ENCODE data around the gene PTTG2. TPM values are rescaled to one million over a fixed set of nuclear protein-coding genes. Genes with fewer than 3 reads are reported as not detected.

The PTTG2 gene
- total RNA-seq, 4 donors from 2014 or later, result 2.0 TPM; not detected in 3

DNA sequence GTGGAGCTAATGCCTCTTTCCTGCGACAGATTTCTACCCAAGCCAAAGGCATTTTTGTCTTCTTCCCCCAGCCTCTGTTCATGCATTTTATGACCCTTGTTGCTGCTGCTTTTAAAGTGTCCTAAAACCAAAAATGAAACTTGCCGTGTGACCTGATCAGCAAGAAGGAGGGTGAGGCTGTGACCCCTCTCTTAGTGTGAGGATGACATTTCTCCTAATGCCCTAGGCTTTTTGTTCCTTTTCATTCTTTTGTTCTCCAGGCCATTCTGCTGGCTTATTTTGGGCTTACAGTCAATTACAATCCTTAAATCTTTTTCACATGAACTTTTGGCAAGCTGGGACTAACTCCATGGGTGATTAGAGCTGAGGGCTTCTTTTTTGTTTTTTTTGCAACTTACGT is 34.4 kb downstream of the PTTG2 start:
- Histone ChIP-seq H3K4me1 (peaks cover 73 to 89% of the 10 kb centered on the region in 2 donors), H3K4me3 (replicated peaks in 1 of 3) (no peak overlapping the region)
- 32 to 35% methylated on average over 3 of the region's 3 CpGs for WGBS, 2 donors

DNA sequence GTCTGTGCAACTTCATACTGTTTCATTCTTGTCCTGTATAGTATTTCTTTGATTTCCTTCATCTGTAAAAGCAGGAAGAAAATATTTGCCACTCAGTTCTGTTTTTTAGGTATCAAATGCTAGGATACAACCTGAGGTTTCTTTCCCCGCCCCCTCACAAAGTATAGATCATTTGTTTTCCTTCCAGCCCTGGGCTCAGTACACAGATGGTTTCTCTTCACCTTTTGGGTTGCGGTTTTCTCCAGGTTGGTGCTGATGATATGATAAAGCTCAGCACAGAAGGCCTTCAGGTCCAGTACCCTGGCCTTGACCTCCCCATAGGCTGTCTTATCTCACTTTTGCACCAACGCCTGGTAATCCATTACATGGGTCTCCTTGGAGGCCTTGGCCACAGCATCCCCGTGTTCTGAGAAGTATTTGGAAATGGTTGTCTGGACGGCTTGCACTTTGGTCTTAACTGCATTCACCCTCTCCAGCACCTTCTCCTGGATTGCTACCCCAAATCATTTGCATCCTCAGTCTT is 35.2 kb downstream of the PTTG2 start:
- no peaks in the 10 kb centered on the region for H3K9me3 ChIP-seq
- H3K27ac ChIP-seq, result peak overlapping the region; percentile 90 to 98 (median 96)
- WGBS, 2 donors, result 94 to 95% methylated on average over 5 of the region's 5 CpGs
- DNase-seq, result no peak
- H3K36me3 ChIP-seq, result no peaks in the 10 kb centered on the region
- no peaks in the 10 kb centered on the region for H3K27me3 ChIP-seq
- intact Hi-C loops (cut with DNase I), result no loop called here
- peaks cover 66 to 85% of the 10 kb centered on the region in 2 donors for H3K4me1 ChIP-seq
- no peak overlapping the region for H3K4me3 ChIP-seq (replicated peaks in 1 of 3)
- TF ChIP-seq, protein P1, sequence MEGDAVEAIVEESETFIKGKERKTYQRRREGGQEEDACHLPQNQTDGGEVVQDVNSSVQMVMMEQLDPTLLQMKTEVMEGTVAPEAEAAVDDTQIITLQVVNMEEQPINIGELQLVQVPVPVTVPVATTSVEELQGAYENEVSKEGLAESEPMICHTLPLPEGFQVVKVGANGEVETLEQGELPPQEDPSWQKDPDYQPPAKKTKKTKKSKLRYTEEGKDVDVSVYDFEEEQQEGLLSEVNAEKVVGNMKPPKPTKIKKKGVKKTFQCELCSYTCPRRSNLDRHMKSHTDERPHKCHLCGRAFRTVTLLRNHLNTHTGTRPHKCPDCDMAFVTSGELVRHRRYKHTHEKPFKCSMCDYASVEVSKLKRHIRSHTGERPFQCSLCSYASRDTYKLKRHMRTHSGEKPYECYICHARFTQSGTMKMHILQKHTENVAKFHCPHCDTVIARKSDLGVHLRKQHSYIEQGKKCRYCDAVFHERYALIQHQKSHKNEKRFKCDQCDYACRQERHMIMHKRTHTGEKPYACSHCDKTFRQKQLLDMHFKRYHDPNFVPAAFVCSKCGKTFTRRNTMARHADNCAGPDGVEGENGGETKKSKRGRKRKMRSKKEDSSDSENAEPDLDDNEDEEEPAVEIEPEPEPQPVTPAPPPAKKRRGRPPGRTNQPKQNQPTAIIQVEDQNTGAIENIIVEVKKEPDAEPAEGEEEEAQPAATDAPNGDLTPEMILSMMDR (IDR thresholded peaks at IDR 0.05), result no peak
- no peak for TF ChIP-seq POLR2A (IDR thresholded peaks at IDR 0.05)

More for the DNA sequence above, 34.4 kb downstream of the PTTG2 start:
- intact Hi-C loops (cut with DNase I), result no loop called here
- peak overlapping the region; percentile 90 to 98 (median 96) for H3K27ac ChIP-seq
- DNase-seq, result no peak
- H3K27me3 ChIP-seq, result no peaks in the 10 kb centered on the region
- no peak for TF ChIP-seq POLR2A (IDR thresholded peaks at IDR 0.05)
- TF ChIP-seq, protein P1 (IDR thresholded peaks at IDR 0.05), result no peak
- no peaks in the 10 kb centered on the region for H3K9me3 ChIP-seq
- no peaks in the 10 kb centered on the region for H3K36me3 ChIP-seq

DNA sequence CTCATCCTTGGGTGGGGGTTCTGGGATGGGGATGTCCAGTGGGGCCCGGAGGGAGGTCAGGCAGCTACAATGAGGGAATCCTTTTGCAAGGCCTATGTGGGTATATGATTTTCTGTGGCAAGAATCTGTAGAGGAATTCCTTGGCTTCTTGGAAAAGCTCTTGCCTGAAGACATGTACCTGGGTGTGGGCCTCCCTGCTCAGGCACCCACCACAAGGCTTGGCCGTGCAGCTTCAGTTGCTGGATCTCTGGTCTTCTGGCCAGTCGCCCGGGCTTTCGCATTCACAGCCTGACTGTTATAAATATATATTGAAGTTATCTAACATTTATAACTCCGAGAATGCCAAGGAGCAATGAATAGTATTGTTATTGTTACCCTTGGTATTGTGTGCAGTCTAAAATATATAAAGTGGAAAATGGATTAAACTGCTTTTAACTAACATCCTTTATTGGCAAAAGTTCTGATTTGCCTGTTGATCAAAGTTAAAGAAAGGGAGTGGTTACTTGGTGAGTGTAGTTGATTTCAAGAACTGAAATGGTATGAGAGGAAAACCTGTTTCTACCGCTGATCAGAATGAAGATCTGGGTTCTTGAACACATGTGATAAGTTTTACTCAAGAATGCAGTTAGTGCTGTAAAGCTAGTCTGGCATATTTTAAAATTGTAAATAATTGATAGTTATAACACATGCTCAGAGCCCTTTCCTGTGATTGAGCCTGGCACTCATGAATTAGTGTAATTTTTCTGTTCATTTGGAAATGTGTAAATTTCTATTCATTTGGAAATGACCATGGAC is 36.0 kb downstream of the PTTG2 start:
- Histone ChIP-seq H3K27ac (peak overlapping the region; percentile 90 to 98 (median 96)), H3K9me3 (no peaks in the 10 kb centered on the region), H3K36me3 (no peaks in the 10 kb centered on the region), H3K4me3 (replicated peaks in 1 of 3) (no peak overlapping the region), H3K4me1 (peaks cover 58 to 76% of the 10 kb centered on the region in 2 donors), H3K27me3 (no peaks in the 10 kb centered on the region)
- WGBS, 2 donors, result 71 to 75% methylated on average over 7 of the region's 7 CpGs
- TF ChIP-seq POLR2A (IDR thresholded peaks at IDR 0.05), result no peak
- TF ChIP-seq, protein P1 (IDR thresholded peaks at IDR 0.05), result no peak
- peak in 1 of 2 donors; percentile 36 for DNase-seq
- intact Hi-C loops (cut with DNase I), result no loop called here

- TF ChIP-seq POLR2A (IDR thresholded peaks at IDR 0.05), result no peak
- TF ChIP-seq, protein P1 (IDR thresholded peaks at IDR 0.05), result no peak
- Histone ChIP-seq H3K36me3 (no peaks in the 10 kb centered on the region), H3K9me3 (no peaks in the 10 kb centered on the region), H3K4me1 (peaks cover 44 to 57% of the 10 kb centered on the region in 2 donors), H3K27me3 (no peaks in the 10 kb centered on the region), H3K4me3 (replicated peaks in 1 of 3) (no peak overlapping the region), H3K27ac (peak overlapping the region in 2 of 3 donors; percentile 8 to 98)
- no peak for DNase-seq
- WGBS, 2 donors, result 77 to 80% methylated on average over 9 of the region's 9 CpGs
- intact Hi-C loops (cut with DNase I), result no loop called here
Observed at GRCh38 chr4:37998226-37998625, 38.0 kb downstream of the PTTG2 start.

All from thyroid gland (tissue), 4 donors.